Body of pancreas (tissue), 4 donors: Measurements from ENCODE around the gene ZBED1. TPM values are rescaled to one million over a fixed set of nuclear protein-coding genes. Genes with fewer than 3 reads are reported as not detected.

ENCODE experiments used
- ATAC-seq: fragments of 150-250 bp; one replicate; pipeline ENCODE4 v1.9.1; 2016
- DNase-seq, 4 donors: peaks; one replicate each; pipeline ENCODE4 v3.0.0-alpha.2; 2019
- H3K27ac ChIP-seq, 4 donors: fragments of 200-600 bp; sonication (generic); 1 replicate in 3 of 4; 2 replicates in 1 of 4; pipeline versions ENCODE4 v1.5.1 to v1.6.1; 2016 to 2019; ENCODE audit warnings: mild to moderate bottlenecking in 1 of 4, mixed read lengths in 1 of 4, moderate library complexity in 1 of 4
- H3K27me3 ChIP-seq, 2 donors: fragments of 200-600 bp; sonication (generic); one replicate each; pipeline ENCODE4 v1.6.0; 2016; ENCODE audit warnings: mild to moderate bottlenecking in 1 of 2
- H3K36me3 ChIP-seq, 2 donors: fragments of 200-600 bp; sonication (generic); replicated peaks in 1 of 2; 2 replicates each; pipeline ENCODE4 v1.5.1; 2016; ENCODE audit warnings: low read depth in 2 of 2; ENCODE audit not compliant: insufficient read depth in 1 of 2
- H3K4me1 ChIP-seq: fragments of 200-600 bp; sonication (generic); one replicate; pipeline ENCODE4 v1.6.0; 2016
- H3K4me3 ChIP-seq, 2 donors: fragments of 200-600 bp; sonication (generic); 1 replicate in 1 of 2; 2 replicates in 1 of 2; pipeline ENCODE4 v1.5.1; 2016 to 2019
- H3K9me3 ChIP-seq, 3 donors: fragments of 200-600 bp; sonication (generic); 1 replicate in 2 of 3; 2 replicates in 1 of 3; pipeline ENCODE4 v1.5.1; 2016
- CTCF ChIP-seq, 7 experiments: fragments of 450-650 bp in 4 of 7; fragments of 200-600 bp in 3 of 7; sonication (generic) in 3 of 7; IDR thresholded peaks; one replicate each; pipeline ENCODE4 v1.5.1; 2016 to 2019; ENCODE audit warnings: antibody characterized with exemption in 7 of 7
- POLR2A ChIP-seq, 3 donors: fragments of 450-650 bp; IDR thresholded peaks; one replicate each; pipeline ENCODE4 v1.6.1; 2016; ENCODE audit warnings: antibody characterized with exemption in 3 of 3, mild to moderate bottlenecking in 2 of 3
- WGBS, 2 donors: methylation state at CpG; one replicate each; pipeline ENCODE4 v1.1.5; 2017; 5-methylcytosine and 5-hydroxymethylcytosine counted together
- intact Hi-C: fragments of 100-400 bp; cut with DNase I; formaldehyde crosslinking; loops from one replicate; pipeline ENCODE4 v1.15.1; 2023
- total RNA-seq, 2 donors: library from RNA; depleted of rRNA; stranded (reverse); fragments of >200 nt; gene quantifications; one replicate each; pipeline ENCODE4 v1.1.0, GENCODE V29; 2016

Gene ZBED1
- total RNA-seq, 2 donors from 2014 or later: 35.5 to 39.2 TPM

- DNase-seq (no peak), ATAC-seq (no peak)
- Histone ChIP-seq H3K36me3 (no peaks in the 10 kb centered on the region), H3K27ac (peak overlapping the region; percentile 68 to 99 (median 95)), H3K27me3 (no peaks in the 10 kb centered on the region), H3K4me1 (peaks cover 43% of the 10 kb centered on the region), H3K4me3 (peak overlapping the region in 1 of 2 donors; percentile 93), H3K9me3 (no peaks in the 10 kb centered on the region)
- 54% methylated on average over 8 of the region's 8 CpGs for WGBS, 2 donors
- TF ChIP-seq POLR2A (IDR thresholded peaks at IDR 0.05) (no peak), CTCF (IDR thresholded peaks at IDR 0.05) (no peak)
- intact Hi-C loops: no loop called here
Measured at GRCh38 chrX:2499507-2499906, 1.3 kb downstream of the ZBED1 start.

- H3K4me1 ChIP-seq: peaks cover 43% of the 10 kb centered on the region
- ATAC-seq (peak; percentile 1), DNase-seq (peak in 2 of 4 donors; percentile 38 to 42)
- intact Hi-C loops: no loop called here
- H3K27ac ChIP-seq: peak overlapping the region; percentile 68 to 99 (median 95)
- H3K9me3 ChIP-seq: no peaks in the 10 kb centered on the region
- H3K27me3 ChIP-seq: no peaks in the 10 kb centered on the region
- WGBS, 2 donors: 6 to 9% methylated on average over 7 to 10 of the region's 10 CpGs
- peak overlapping the region in 1 of 2 donors; percentile 93 for H3K4me3 ChIP-seq
- no peaks in the 10 kb centered on the region for H3K36me3 ChIP-seq
- TF ChIP-seq POLR2A (IDR thresholded peaks at IDR 0.05) (no peak), CTCF (IDR thresholded peaks at IDR 0.05) (no peak)
Measured at GRCh38 chrX:2498781-2499302, 1.9 kb downstream of the ZBED1 start.

GRCh38 chrX:2497961-2498780 is 2.6 kb downstream of the ZBED1 start:
- intact Hi-C loops: no loop called here
- DNase-seq (peak; percentile 58 to 83 (median 66)), ATAC-seq (peak; percentile 71)
- peak overlapping the region; percentile 77 to 99 (median 95) for H3K27ac ChIP-seq
- WGBS, 2 donors: 9 to 10% methylated on average over 11 of the region's 11 CpGs
- no peaks in the 10 kb centered on the region for H3K9me3 ChIP-seq
- H3K27me3 ChIP-seq: no peaks in the 10 kb centered on the region
- no peaks in the 10 kb centered on the region for H3K36me3 ChIP-seq
- H3K4me3 ChIP-seq: no peak overlapping the region
- peaks cover 43% of the 10 kb centered on the region for H3K4me1 ChIP-seq
- TF ChIP-seq POLR2A (IDR thresholded peaks at IDR 0.05) (peak in 2 of 3 donors; percentile 23 to 26), CTCF (IDR thresholded peaks at IDR 0.05) (no peak)

GRCh38 chrX:2495595-2495994 is 5.2 kb downstream of the ZBED1 start:
- DNase-seq (no peak), ATAC-seq (no peak)
- 63 to 67% methylated on average over 14 of the region's 14 CpGs for WGBS, 2 donors
- H3K9me3 ChIP-seq: no peaks in the 10 kb centered on the region
- no peaks in the 10 kb centered on the region for H3K27me3 ChIP-seq
- no peaks in the 10 kb centered on the region for H3K36me3 ChIP-seq
- peaks cover 69% of the 10 kb centered on the region for H3K4me1 ChIP-seq
- TF ChIP-seq POLR2A (IDR thresholded peaks at IDR 0.05): no peak
- TF ChIP-seq CTCF (IDR thresholded peaks at IDR 0.05): no peak
- no peak overlapping the region for H3K4me3 ChIP-seq
- intact Hi-C loops: no loop called here
- H3K27ac ChIP-seq: peak overlapping the region in 1 of 4 donors; percentile 99
